GM23338 (cell line): Measurements from ENCODE around the gene KRT81. TPM values are rescaled to one million over a fixed set of nuclear protein-coding genes. Genes with fewer than 3 reads are reported as not detected.
"Not testable (repeated sequence)": the region's sequence is repeated elsewhere in the genome, so short reads cannot be mapped to it uniquely, and the experiment has no call there.

ENCODE experiments used
- ATAC-seq: fragments of 200-7000 bp; cut with Tn5 transposase; 3 replicates; pipeline ENCODE4 v1.9.1; 2020
- DNase-seq: peaks from one replicate; pipeline ENCODE4 v3.0.0-alpha.2; 2015; ENCODE audit warnings: low spot score
- H2AFZ ChIP-seq: fragments of 200-600 bp; sonication (generic); 2 replicates; pipeline ENCODE4 v1.8.0; 2016; ENCODE audit warnings: antibody characterized with exemption, mild to moderate bottlenecking, moderate library complexity
- H3F3A ChIP-seq: fragments of 200-600 bp; sonication (generic); replicated peaks from 2 replicates; pipeline ENCODE4 v1.8.0; 2017; ENCODE audit warnings: antibody characterized with exemption, mixed run types, low read depth
- H3K27ac ChIP-seq: fragments of 200-600 bp; sonication (generic); 2 replicates; pipeline ENCODE4 v1.6.1; 2016; ENCODE audit warnings: low read depth
- H3K27me3 ChIP-seq: fragments of 200-600 bp; sonication (generic); 2 replicates; pipeline ENCODE4 v1.8.0; 2016; ENCODE audit warnings: mild to moderate bottlenecking, mixed run types, moderate library complexity; ENCODE audit not compliant: insufficient read depth
- H3K36me3 ChIP-seq: fragments of 200-600 bp; sonication (generic); 2 replicates; pipeline ENCODE4 v1.8.0; 2016; ENCODE audit warnings: mild to moderate bottlenecking; ENCODE audit not compliant: insufficient read depth
- H3K4me1 ChIP-seq: fragments of 200-600 bp; sonication (generic); 2 replicates; pipeline ENCODE4 v1.8.0; 2016; ENCODE audit warnings: mild to moderate bottlenecking, moderate library complexity; ENCODE audit not compliant: insufficient read depth
- H3K4me2 ChIP-seq: fragments of 200-600 bp; sonication (generic); 2 replicates; pipeline ENCODE4 v1.7.1; 2017; ENCODE audit warnings: mixed run types
- H3K4me3 ChIP-seq: fragments of 200-600 bp; sonication (generic); 2 replicates; pipeline ENCODE4 v1.6.1; 2016; ENCODE audit warnings: mixed run types
- H3K79me2 ChIP-seq: fragments of 200-600 bp; sonication (generic); replicated peaks from 2 replicates; pipeline ENCODE4 v1.8.0; 2017; ENCODE audit warnings: mild to moderate bottlenecking; ENCODE audit not compliant: insufficient read depth
- H3K9me2 ChIP-seq: fragments of 200-600 bp; sonication (generic); 2 replicates; pipeline ENCODE4 v1.8.0; 2017; ENCODE audit not compliant: insufficient read depth
- H4K20me1 ChIP-seq: fragments of 200-600 bp; sonication (generic); replicated peaks from 2 replicates; pipeline ENCODE4 v1.8.0; 2017; ENCODE audit warnings: mild to moderate bottlenecking; ENCODE audit not compliant: insufficient read depth
- H3K27ac Mint-ChIP-seq: 2 replicates; pipeline ENCODE4 v1.8.0; 2020; ENCODE audit warnings: inconsistent platforms, mild to moderate bottlenecking, moderate library complexity, mixed read lengths
- H3K27me3 Mint-ChIP-seq: 3 replicates; pipeline ENCODE4 v1.8.0; 2022; ENCODE audit warnings: low read depth, mild to moderate bottlenecking, moderate library complexity, mixed read lengths, inconsistent platforms; ENCODE audit not compliant: insufficient read depth, poor library complexity
- H3K36me3 Mint-ChIP-seq: 3 replicates; pipeline ENCODE4 v1.8.0; 2021; ENCODE audit warnings: low read depth, mild to moderate bottlenecking, inconsistent platforms, moderate library complexity, mixed read lengths
- H3K4me1 Mint-ChIP-seq: 3 replicates; pipeline ENCODE4 v1.8.0; 2020; ENCODE audit warnings: mild to moderate bottlenecking, inconsistent platforms, mixed read lengths
- H3K4me3 Mint-ChIP-seq: 3 replicates; pipeline ENCODE4 v1.8.0; 2021; ENCODE audit warnings: moderate library complexity, mild to moderate bottlenecking, inconsistent platforms, mixed read lengths
- H3K9me3 Mint-ChIP-seq: 3 replicates; pipeline ENCODE4 v1.8.0; 2020; ENCODE audit warnings: moderate library complexity, mild to moderate bottlenecking, inconsistent platforms, mixed read lengths
- CREB1 ChIP-seq: fragments of 250-450 bp; sonication (Bioruptor Pico); IDR thresholded peaks from 2 replicates; pipeline ENCODE4 v1.5.0; 2020; ENCODE audit warnings: low read depth, mild to moderate bottlenecking, moderate library complexity
- CTCF ChIP-seq, 2 experiments: fragments of 200-600 bp in 1 of 2; sonication (generic) in 1 of 2; conservative IDR thresholded peaks; 2 replicates each; pipeline versions ENCODE4 v1.5.1 to v1.6.1; 2016 to 2017; ENCODE audit warnings: antibody characterized with exemption in 2 of 2, low read depth in 2 of 2, mild to moderate bottlenecking in 2 of 2, moderate library complexity in 1 of 2
- EZH2 ChIP-seq: fragments of 200-600 bp; sonication (generic); IDR thresholded peaks from one replicate; pipeline ENCODE4 v1.8.0; 2017; ENCODE audit warnings: antibody characterized with exemption, mild to moderate bottlenecking, low read depth; ENCODE audit not compliant: unreplicated experiment
- JUNB ChIP-seq: IDR thresholded peaks from one replicate; pipeline ENCODE4 v1.6.1; 2016; ENCODE audit warnings: antibody characterized with exemption; ENCODE audit not compliant: unreplicated experiment
- NANOG ChIP-seq: IDR thresholded peaks from 2 replicates; pipeline ENCODE4 v1.6.1; 2016; ENCODE audit warnings: antibody characterized with exemption, borderline replicate concordance
- ZNF331 ChIP-seq: fragments of 250-450 bp; sonication (Bioruptor Pico); IDR thresholded peaks from 2 replicates; pipeline ENCODE4 v1.5.0; 2020; ENCODE audit warnings: low read depth, mild to moderate bottlenecking, moderate library complexity
- polyA plus RNA-seq: library from polyadenylated mRNA; unstranded; fragments of >200 nt; fragmentation: Nextera tagmentation; extraction: Ambion mirVana; gene quantifications from 2 replicates; pipeline ENCODE4 v1.2.1, GENCODE V29; 2016
- total RNA-seq: library from RNA; depleted of rRNA; stranded (reverse); fragments of >200 nt; shearing (Covaris generic); gene quantifications from 2 replicates; pipeline ENCODE4 v1.2.3, GENCODE V29; 2014
- TF ChIP-seq, protein P1 (sequence below): IDR thresholded peaks from one replicate; pipeline ENCODE4 v1.6.1; 2018; ENCODE audit warnings: antibody characterized with exemption; ENCODE audit not compliant: unreplicated experiment

Gene KRT81
- total and polyA plus RNA-seq, 2 experiments from 2014 or later, result not detected

DNA sequence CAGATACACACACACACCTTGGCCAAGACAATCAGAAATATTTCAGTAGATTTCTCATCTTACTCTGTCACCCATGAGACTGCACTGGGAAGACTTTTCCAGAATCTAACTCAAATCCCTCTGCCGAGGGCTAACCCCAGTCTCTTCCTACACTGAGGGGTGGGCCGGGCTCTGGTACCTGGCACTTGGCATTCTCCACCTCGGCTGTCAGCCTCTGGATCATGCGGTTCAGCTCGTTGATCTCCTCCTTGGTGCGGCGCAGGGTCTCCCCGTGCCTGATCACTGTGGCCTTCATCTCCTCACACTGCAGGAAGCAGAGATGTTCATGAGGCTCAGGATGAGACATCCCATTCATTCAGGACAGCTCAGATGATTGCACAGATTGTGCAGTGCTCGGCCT, 25.0 kb upstream of the KRT81 start (continued):
- TF ChIP-seq, protein P1, sequence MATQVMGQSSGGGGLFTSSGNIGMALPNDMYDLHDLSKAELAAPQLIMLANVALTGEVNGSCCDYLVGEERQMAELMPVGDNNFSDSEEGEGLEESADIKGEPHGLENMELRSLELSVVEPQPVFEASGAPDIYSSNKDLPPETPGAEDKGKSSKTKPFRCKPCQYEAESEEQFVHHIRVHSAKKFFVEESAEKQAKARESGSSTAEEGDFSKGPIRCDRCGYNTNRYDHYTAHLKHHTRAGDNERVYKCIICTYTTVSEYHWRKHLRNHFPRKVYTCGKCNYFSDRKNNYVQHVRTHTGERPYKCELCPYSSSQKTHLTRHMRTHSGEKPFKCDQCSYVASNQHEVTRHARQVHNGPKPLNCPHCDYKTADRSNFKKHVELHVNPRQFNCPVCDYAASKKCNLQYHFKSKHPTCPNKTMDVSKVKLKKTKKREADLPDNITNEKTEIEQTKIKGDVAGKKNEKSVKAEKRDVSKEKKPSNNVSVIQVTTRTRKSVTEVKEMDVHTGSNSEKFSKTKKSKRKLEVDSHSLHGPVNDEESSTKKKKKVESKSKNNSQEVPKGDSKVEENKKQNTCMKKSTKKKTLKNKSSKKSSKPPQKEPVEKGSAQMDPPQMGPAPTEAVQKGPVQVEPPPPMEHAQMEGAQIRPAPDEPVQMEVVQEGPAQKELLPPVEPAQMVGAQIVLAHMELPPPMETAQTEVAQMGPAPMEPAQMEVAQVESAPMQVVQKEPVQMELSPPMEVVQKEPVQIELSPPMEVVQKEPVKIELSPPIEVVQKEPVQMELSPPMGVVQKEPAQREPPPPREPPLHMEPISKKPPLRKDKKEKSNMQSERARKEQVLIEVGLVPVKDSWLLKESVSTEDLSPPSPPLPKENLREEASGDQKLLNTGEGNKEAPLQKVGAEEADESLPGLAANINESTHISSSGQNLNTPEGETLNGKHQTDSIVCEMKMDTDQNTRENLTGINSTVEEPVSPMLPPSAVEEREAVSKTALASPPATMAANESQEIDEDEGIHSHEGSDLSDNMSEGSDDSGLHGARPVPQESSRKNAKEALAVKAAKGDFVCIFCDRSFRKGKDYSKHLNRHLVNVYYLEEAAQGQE, result no peak
- no peak for TF ChIP-seq CREB1 (CRISPR knock-in tag)
- no peak for TF ChIP-seq ZNF331 (CRISPR knock-in tag)
- no peak for TF ChIP-seq EZH2

GRCh38 chr12:52315721-52316120, 24.4 kb upstream of the KRT81 start:
- not testable (repeated sequence) for H4K20me1 ChIP-seq, H3K79me2 ChIP-seq, H3K27ac ChIP-seq, H3K36me3 ChIP-seq, H3K4me1 ChIP-seq, H3K4me1 Mint-ChIP-seq, H3K27ac Mint-ChIP-seq, H2AFZ ChIP-seq, H3K27me3 ChIP-seq, H3K4me3 Mint-ChIP-seq, H3K4me3 ChIP-seq, H3K9me2 ChIP-seq, H3K9me3 Mint-ChIP-seq, H3K4me2 ChIP-seq, H3K36me3 Mint-ChIP-seq, H3K27me3 Mint-ChIP-seq, H3F3A ChIP-seq
- ATAC-seq (peak; percentile 87), DNase-seq (peak; percentile 75)
- TF ChIP-seq CTCF (conservative IDR thresholded peaks at IDR 0.05; ENCODE audit: low read depth in 2 of 2), result peak; percentile 56 to 74

DNA sequence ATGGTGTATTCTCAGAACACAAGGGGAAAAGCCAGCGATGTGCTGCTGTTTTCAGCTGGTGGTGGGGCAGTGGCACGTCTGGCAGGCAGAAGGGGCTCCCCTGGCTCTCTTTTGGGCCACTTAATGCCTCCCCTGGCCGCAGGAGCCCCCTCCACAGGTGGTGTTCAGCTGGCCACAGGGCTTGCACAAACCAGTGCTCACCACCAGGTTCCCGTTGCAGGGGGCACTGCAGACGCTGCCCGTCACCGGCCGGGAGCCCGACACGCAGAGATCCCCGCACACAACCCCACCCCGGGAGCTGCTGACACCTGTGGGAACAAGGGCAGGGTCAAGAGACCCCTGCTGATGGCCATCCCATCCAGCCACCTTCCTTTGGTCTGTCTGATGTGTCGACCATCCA, 23.2 kb upstream of the KRT81 start:
- Histone ChIP-seq H3K36me3 (no peaks in the 10 kb centered on the region), H3K4me3 (no peak overlapping the region), H3K4me1 (no peaks in the 10 kb centered on the region), H3K4me2 (no peak overlapping the region), H3K9me2 (no peaks in the 10 kb centered on the region), H2AFZ (no peak overlapping the region), H3K79me2 (no peaks in the 10 kb centered on the region), H3K27me3 (peaks cover 12% of the 10 kb centered on the region), H3K27ac (no peak overlapping the region), H3F3A (no peaks in the 10 kb centered on the region), H4K20me1 (no peaks in the 10 kb centered on the region)
- no peak for TF ChIP-seq JUNB
- no peak for TF ChIP-seq NANOG
- H3K4me1 Mint-ChIP-seq, result no peaks in the 10 kb centered on the region
- H3K27me3 Mint-ChIP-seq, result peaks cover 11% of the 10 kb centered on the region
- H3K4me3 Mint-ChIP-seq, result no peak overlapping the region
- DNase-seq (peak; percentile 18), ATAC-seq (peak; percentile 18; the same call in 1 of the 3 replicates)
- no peaks in the 10 kb centered on the region for H3K36me3 Mint-ChIP-seq
- H3K27ac Mint-ChIP-seq, result no peak overlapping the region
- no peaks in the 10 kb centered on the region for H3K9me3 Mint-ChIP-seq
